H9 (cell line): ENCODE results near the gene PTGFR. TPM values are rescaled to one million over a fixed set of nuclear protein-coding genes. Genes with fewer than 3 reads are reported as not detected.

Source experiments
- DNase-seq: peaks from one replicate; pipeline ENCODE4 v3.0.0-alpha.2; 2017
- H2AFZ ChIP-seq: one replicate; pipeline ENCODE4 v1.6.1; 2013; ENCODE audit warnings: mild to moderate bottlenecking, low read length, control low read depth, moderate library complexity
- H2AK5ac ChIP-seq: 2 replicates; pipeline ENCODE4 v1.6.1; 2013; ENCODE audit warnings: low read length, control low read depth, mixed read lengths; ENCODE audit not compliant: insufficient read length
- H2BK120ac ChIP-seq: one replicate; pipeline ENCODE4 v1.6.1; 2013; ENCODE audit warnings: low read depth, mild to moderate bottlenecking, low read length, control low read depth, inconsistent platforms; ENCODE audit not compliant: poor library complexity, severe bottlenecking
- H2BK12ac ChIP-seq: 2 replicates; pipeline ENCODE4 v1.6.1; 2013; ENCODE audit warnings: low read length, control low read depth, mixed read lengths, low read depth; ENCODE audit not compliant: insufficient read length
- H2BK15ac ChIP-seq: 2 replicates; pipeline ENCODE4 v1.6.1; 2013; ENCODE audit warnings: low read depth, low read length, control low read depth
- H2BK20ac ChIP-seq: one replicate; pipeline ENCODE4 v1.6.1; 2013; ENCODE audit warnings: low read depth, mild to moderate bottlenecking, low read length, control low read depth, inconsistent platforms; ENCODE audit not compliant: poor library complexity, severe bottlenecking
- H2BK5ac ChIP-seq: 2 replicates; pipeline ENCODE4 v1.6.1; 2013; ENCODE audit warnings: low read length, control low read depth, mixed read lengths; ENCODE audit not compliant: insufficient read length
- H3K14ac ChIP-seq: 2 replicates; pipeline ENCODE4 v1.6.1; 2013; ENCODE audit warnings: low read length, control low read depth; ENCODE audit not compliant: insufficient read depth
- H3K18ac ChIP-seq: 2 replicates; pipeline ENCODE4 v1.6.1; 2013; ENCODE audit warnings: low read depth, mild to moderate bottlenecking, mixed read lengths, low read length, control low read depth; ENCODE audit not compliant: insufficient read length
- H3K23ac ChIP-seq: 2 replicates; pipeline ENCODE4 v1.6.1; 2013; ENCODE audit warnings: low read length, control low read depth, mixed read lengths, low read depth; ENCODE audit not compliant: insufficient read length
- H3K23me2 ChIP-seq: 2 replicates; pipeline ENCODE4 v1.6.1; 2013; ENCODE audit warnings: low read depth, mild to moderate bottlenecking, mixed read lengths, low read length, control low read depth; ENCODE audit not compliant: insufficient read length, poor library complexity, severe bottlenecking
- H3K27ac ChIP-seq: 2 replicates; pipeline ENCODE4 v1.5.1; 2013; ENCODE audit warnings: low read length, control low read depth, mixed read lengths, low read depth; ENCODE audit not compliant: insufficient read length
- H3K27me3 ChIP-seq: 2 replicates; pipeline ENCODE4 v1.6.1; 2013; ENCODE audit warnings: low read length, control low read depth, inconsistent platforms; ENCODE audit not compliant: insufficient read depth
- H3K4ac ChIP-seq: 2 replicates; pipeline ENCODE4 v1.6.1; 2013; ENCODE audit warnings: low read depth, mild to moderate bottlenecking, control low read depth, inconsistent platforms, low read length, moderate library complexity
- H3K4me1 ChIP-seq: 2 replicates; pipeline ENCODE4 v1.6.1; 2013; ENCODE audit warnings: low read length, control low read depth, inconsistent platforms; ENCODE audit not compliant: insufficient read depth
- H3K4me2 ChIP-seq: 2 replicates; pipeline ENCODE4 v1.6.1; 2013; ENCODE audit warnings: low read length, control low read depth, mixed read lengths; ENCODE audit not compliant: insufficient read length, insufficient read depth
- H3K56ac ChIP-seq: 2 replicates; pipeline ENCODE4 v1.6.1; 2013; ENCODE audit warnings: low read depth, mild to moderate bottlenecking, mixed read lengths, low read length, control low read depth; ENCODE audit not compliant: insufficient read length
- H3K79me1 ChIP-seq: 2 replicates; pipeline ENCODE4 v1.6.1; 2013; ENCODE audit warnings: low read depth, mild to moderate bottlenecking, moderate library complexity, low read length, control low read depth, inconsistent platforms; ENCODE audit not compliant: insufficient read depth, poor library complexity, severe bottlenecking
- H3K79me2 ChIP-seq: 2 replicates; pipeline ENCODE4 v1.6.1; 2013; ENCODE audit warnings: low read length, control low read depth, inconsistent platforms; ENCODE audit not compliant: insufficient read depth
- H3K9ac ChIP-seq: 2 replicates; pipeline ENCODE4 v1.6.1; 2013; ENCODE audit warnings: low read length, control low read depth, mixed read lengths; ENCODE audit not compliant: insufficient read length; ENCODE audit errors: extremely low read depth
- H3K9me3 ChIP-seq: one replicate; pipeline ENCODE4 v1.6.1; 2013; ENCODE audit warnings: low read depth, low read length, inconsistent platforms; ENCODE audit not compliant: control insufficient read depth
- H3T11ph ChIP-seq: one replicate; pipeline ENCODE4 v1.6.1; 2013; ENCODE audit warnings: mild to moderate bottlenecking, low read length, control low read depth, inconsistent platforms
- H4K20me1 ChIP-seq: one replicate; pipeline ENCODE4 v1.6.1; 2013; ENCODE audit not compliant: control insufficient read depth, insufficient read length, insufficient read depth
- H4K5ac ChIP-seq: 2 replicates; pipeline ENCODE4 v1.6.1; 2013; ENCODE audit warnings: low read depth, mild to moderate bottlenecking, mixed read lengths, low read length, control low read depth; ENCODE audit not compliant: insufficient read length
- H4K8ac ChIP-seq: replicated peaks from 2 replicates; pipeline ENCODE4 v1.6.1; 2013; ENCODE audit warnings: low read length, control low read depth, mixed read lengths, low read depth; ENCODE audit not compliant: insufficient read length
- H4K91ac ChIP-seq: 2 replicates; pipeline ENCODE4 v1.6.1; 2013; ENCODE audit warnings: low read depth, mild to moderate bottlenecking, moderate library complexity, mixed read lengths, low read length, control low read depth; ENCODE audit not compliant: insufficient read length
- H3K27ac Mint-ChIP-seq, 3 experiments: 2 replicates in 2 of 3; 3 replicates in 1 of 3; pipeline ENCODE4 v1.8.0; 2020 to 2021; ENCODE audit warnings: mixed read lengths in 3 of 3, mild to moderate bottlenecking in 1 of 3, moderate library complexity in 1 of 3
- H3K27me3 Mint-ChIP-seq: 2 replicates; pipeline ENCODE4 v1.8.0; 2021; ENCODE audit warnings: low read depth, mild to moderate bottlenecking, moderate library complexity, mixed read lengths
- H3K36me3 Mint-ChIP-seq, 3 experiments: 2 replicates in 2 of 3; 3 replicates in 1 of 3; pipeline ENCODE4 v1.8.0; 2020 to 2021; ENCODE audit warnings: low read depth in 3 of 3, mixed read lengths in 3 of 3; ENCODE audit not compliant: insufficient read depth in 1 of 3
- H3K4me1 Mint-ChIP-seq, 2 experiments: 2 replicates each; pipeline ENCODE4 v1.8.0; 2020; ENCODE audit warnings: mixed read lengths in 2 of 2
- H3K4me3 Mint-ChIP-seq, 2 experiments: 2 replicates in 1 of 2; 3 replicates in 1 of 2; pipeline ENCODE4 v1.8.0; 2020 to 2021; ENCODE audit warnings: mild to moderate bottlenecking in 2 of 2, mixed read lengths in 2 of 2, moderate library complexity in 1 of 2
- H3K9me3 Mint-ChIP-seq, 2 experiments: 2 replicates in 1 of 2; 3 replicates in 1 of 2; pipeline ENCODE4 v1.8.0; 2020; ENCODE audit warnings: mild to moderate bottlenecking in 2 of 2, mixed read lengths in 2 of 2, moderate library complexity in 1 of 2
- CTCF ChIP-seq: fragments of 200-600 bp; sonication (generic); conservative IDR thresholded peaks from 3 replicates; pipeline ENCODE4 v1.8.0; 2021; ENCODE audit warnings: antibody characterized with exemption, mild to moderate bottlenecking
- WGBS: extraction: QIAGEN DNeasy Blood & Tissue Kit; methylation state at CpG from one replicate; pipeline ENCODE4 v1.1.7; 2013; ENCODE audit warnings: missing lambda C conversion rate, low lambda C conversion rate, mixed read lengths; ENCODE audit not compliant: insufficient read length; ENCODE audit errors: extremely low coverage; 5-methylcytosine and 5-hydroxymethylcytosine counted together
- total RNA-seq: library from RNA; stranded (reverse); gene quantifications from 2 replicates; pipeline ENCODE4 v1.2.1, GENCODE V29; 2021

The PTGFR gene
- total RNA-seq, 1 experiment from 2014 or later, result not detected

GRCh38 chr1:78511334-78511733 is 20.6 kb downstream of the PTGFR start:
- H3K27ac Mint-ChIP-seq, result no peak overlapping the region

More at GRCh38 chr1:78511334-78511733, 20.6 kb downstream of the PTGFR start:
- Mint-ChIP-seq H3K9me3 (peaks cover 31 to 38% of the 10 kb centered on the region in 2 experiments), H3K36me3 (peaks cover 17 to 26% (median 22%) of the 10 kb centered on the region in 3 experiments), H3K27me3 (peaks cover 5% of the 10 kb centered on the region), H3K4me3 (no peak overlapping the region), H3K4me1 (no peaks in the 10 kb centered on the region)
- Histone ChIP-seq H3K56ac (no peak overlapping the region), H3K14ac (no peak overlapping the region), H3K79me2 (no peaks in the 10 kb centered on the region), H3K18ac (no peak overlapping the region), H3K23ac (no peak overlapping the region), H3K27ac (no peak overlapping the region), H2AK5ac (no peak overlapping the region), H4K5ac (no peak overlapping the region), H2AFZ (no peak overlapping the region), H4K20me1 (no peaks in the 10 kb centered on the region), H3T11ph (no peak overlapping the region), H2BK15ac (no peak overlapping the region), H4K91ac (no peak overlapping the region), H3K79me1 (no peaks in the 10 kb centered on the region), H4K8ac (no peak overlapping the region), H2BK5ac (no peak overlapping the region), H3K4ac (no peak overlapping the region), H3K27me3 (no peaks in the 10 kb centered on the region), H3K9me3 (peaks cover 26% of the 10 kb centered on the region), H2BK120ac (no peak overlapping the region), H2BK20ac (no peak overlapping the region), H2BK12ac (no peak overlapping the region), H3K4me1 (no peaks in the 10 kb centered on the region), H3K4me2 (no peak overlapping the region), H3K9ac (no peak overlapping the region), H3K23me2 (no peaks in the 10 kb centered on the region)
- TF ChIP-seq CTCF, result no peak
- whole genome bisulfite sequencing, result no CpG with 5 or more reads among the region's 3 CpGs
- no peak for DNase-seq
